Large intestine (tissue), 3 donors: ENCODE results near the gene IL5. TPM values are rescaled to one million over a fixed set of nuclear protein-coding genes. Genes with fewer than 3 reads are reported as not detected.

Source experiments
- DNase-seq, 2 donors: peaks; one replicate each; pipeline versions ENCODE4 v3.0.0 to v3.0.0-alpha.2; 2013
- H3K27ac ChIP-seq: one replicate; pipeline ENCODE4 v1.5.1; 2013; ENCODE audit warnings: low read length
- H3K27me3 ChIP-seq: 2 replicates; pipeline ENCODE4 v1.6.1; 2013; ENCODE audit warnings: low read length; ENCODE audit not compliant: control insufficient read depth, insufficient read depth
- H3K36me3 ChIP-seq: 2 replicates; pipeline ENCODE4 v1.6.1; 2013; ENCODE audit warnings: low read length; ENCODE audit not compliant: control insufficient read depth, insufficient read depth
- H3K4me1 ChIP-seq: one replicate; pipeline ENCODE4 v1.6.1; 2013; ENCODE audit warnings: low read length; ENCODE audit not compliant: control insufficient read depth, insufficient read depth
- H3K4me3 ChIP-seq: one replicate; pipeline ENCODE4 v1.5.1; 2013; ENCODE audit warnings: low read length
- H3K9me3 ChIP-seq: one replicate; pipeline ENCODE4 v1.6.1; 2013; ENCODE audit warnings: mild to moderate bottlenecking, low read depth, low read length, moderate library complexity; ENCODE audit not compliant: control insufficient read depth
- WGBS: methylation state at CpG from one replicate; pipeline ENCODE4 v1.1.5; 2013; ENCODE audit warnings: low lambda C conversion rate; ENCODE audit not compliant: insufficient coverage; 5-methylcytosine and 5-hydroxymethylcytosine counted together
- polyA plus RNA-seq: library from polyadenylated mRNA; unstranded; fragments of 120-200 nt; gene quantifications from one replicate; pipeline ENCODE4 v1.2.1, GENCODE V29; 2013

IL5 gene
- polyA plus RNA-seq, 1 donor = 0.07 TPM

GRCh38 chr5:132499440-132500243 is 43.7 kb downstream of the IL5 start:
- Histone ChIP-seq H3K9me3 (no peaks in the 10 kb centered on the region), H3K4me1 (peaks cover 60% of the 10 kb centered on the region), H3K36me3 (no peaks in the 10 kb centered on the region), H3K27ac (peak overlapping the region; percentile 89), H3K27me3 (no peaks in the 10 kb centered on the region), H3K4me3 (no peak overlapping the region)
- DNase-seq = peak in 1 of 2 donors; percentile 25
- no CpG with 5 or more reads among the region's 9 CpGs for WGBS

GRCh38 chr5:132498686-132499271 is 44.5 kb downstream of the IL5 start:
- H3K27ac ChIP-seq = peak overlapping the region; percentile 89
- H3K4me3 ChIP-seq = no peak overlapping the region
- DNase-seq = no peak
- no peaks in the 10 kb centered on the region for H3K9me3 ChIP-seq
- peaks cover 59% of the 10 kb centered on the region for H3K4me1 ChIP-seq
- WGBS = no CpG with 5 or more reads among the region's 4 CpGs
- H3K36me3 ChIP-seq = no peaks in the 10 kb centered on the region
- H3K27me3 ChIP-seq = no peaks in the 10 kb centered on the region

GRCh38 chr5:132498152-132498551 is 45.2 kb downstream of the IL5 start:
- no CpG with 5 or more reads among the region's 3 CpGs for WGBS
- no peaks in the 10 kb centered on the region for H3K9me3 ChIP-seq
- H3K4me3 ChIP-seq = no peak overlapping the region
- no peak for DNase-seq
- H3K36me3 ChIP-seq = no peaks in the 10 kb centered on the region
- H3K27me3 ChIP-seq = no peaks in the 10 kb centered on the region
- H3K4me1 ChIP-seq = peaks cover 52% of the 10 kb centered on the region
- H3K27ac ChIP-seq = peak overlapping the region; percentile 98

GRCh38 chr5:132497488-132497997 is 45.8 kb downstream of the IL5 start:
- Histone ChIP-seq H3K4me1 (peaks cover 46% of the 10 kb centered on the region), H3K27ac (peak overlapping the region; percentile 98), H3K9me3 (no peaks in the 10 kb centered on the region), H3K27me3 (no peaks in the 10 kb centered on the region), H3K36me3 (no peaks in the 10 kb centered on the region), H3K4me3 (peak overlapping the region; percentile 88)
- DNase-seq = peak; percentile 64 to 68
- WGBS = no CpG with 5 or more reads among the region's 6 CpGs

- H3K27me3 ChIP-seq = no peaks in the 10 kb centered on the region
- peak overlapping the region; percentile 88 for H3K4me3 ChIP-seq
- no peaks in the 10 kb centered on the region for H3K36me3 ChIP-seq
- WGBS = no CpG with 5 or more reads among the region's 62 CpGs
- peak; percentile 87 to 94 for DNase-seq
- no peaks in the 10 kb centered on the region for H3K9me3 ChIP-seq
- H3K4me1 ChIP-seq = peaks cover 44% of the 10 kb centered on the region
- peak overlapping the region; percentile 98 for H3K27ac ChIP-seq
Observed at GRCh38 chr5:132496631-132497487, 46.5 kb downstream of the IL5 start.

GRCh38 chr5:132496191-132496630 is 47.1 kb downstream of the IL5 start:
- no CpG with 5 or more reads among the region's 18 CpGs for WGBS
- Histone ChIP-seq H3K36me3 (no peaks in the 10 kb centered on the region), H3K4me1 (peaks cover 44% of the 10 kb centered on the region), H3K4me3 (peak overlapping the region; percentile 88), H3K27me3 (no peaks in the 10 kb centered on the region), H3K27ac (peak overlapping the region; percentile 98), H3K9me3 (no peaks in the 10 kb centered on the region)
- peak; percentile 96 to 97 for DNase-seq

- peaks cover 41% of the 10 kb centered on the region for H3K4me1 ChIP-seq
Observed at GRCh38 chr5:132495667-132496190, 47.6 kb downstream of the IL5 start.

GRCh38 chr5:132493821-132494220 is 49.5 kb downstream of the IL5 start:
- H3K27me3 ChIP-seq = no peaks in the 10 kb centered on the region
- no peaks in the 10 kb centered on the region for H3K9me3 ChIP-seq
- H3K36me3 ChIP-seq = peaks cover 3% of the 10 kb centered on the region
- peaks cover 29% of the 10 kb centered on the region for H3K4me1 ChIP-seq
- WGBS = 100% methylated on average over 1 of the region's 2 CpGs
- H3K27ac ChIP-seq = no peak overlapping the region
- DNase-seq = no peak
- no peak overlapping the region for H3K4me3 ChIP-seq

More at GRCh38 chr5:132495667-132496190, 47.6 kb downstream of the IL5 start:
- H3K36me3 ChIP-seq = no peaks in the 10 kb centered on the region
- DNase-seq = peak; percentile 85 to 93
- no peaks in the 10 kb centered on the region for H3K9me3 ChIP-seq
- H3K4me3 ChIP-seq = peak overlapping the region; percentile 88
- H3K27me3 ChIP-seq = no peaks in the 10 kb centered on the region
- peak overlapping the region; percentile 98 for H3K27ac ChIP-seq
- no CpG with 5 or more reads among the region's 30 CpGs for WGBS

GRCh38 chr5:132493241-132493640 is 50.1 kb downstream of the IL5 start:
- DNase-seq = no peak
- no peak overlapping the region for H3K27ac ChIP-seq
- H3K27me3 ChIP-seq = no peaks in the 10 kb centered on the region
- peaks cover 31% of the 10 kb centered on the region for H3K4me1 ChIP-seq
- H3K9me3 ChIP-seq = no peaks in the 10 kb centered on the region
- H3K4me3 ChIP-seq = no peak overlapping the region
- H3K36me3 ChIP-seq = peaks cover 8% of the 10 kb centered on the region
- WGBS = no CpG with 5 or more reads among the region's 4 CpGs
